Panc1 (cell line): ENCODE data around the gene PPDPF. TPM values are rescaled to one million over a fixed set of nuclear protein-coding genes. Genes with fewer than 3 reads are reported as not detected.

Experiments used
- ATAC-seq: fragments of 200-7000 bp; cut with Tn5 transposase; 2 replicates; pipeline ENCODE4 v1.9.1; 2020; ENCODE audit warnings: mild to moderate bottlenecking, moderate library complexity
- BruUV-seq: library from RNA; stranded (reverse); fragments of 400-500 nt; replicated peaks from 2 replicates; lab custom pipeline; 2021; lab: Mats Ljungman, UMichigan
- CTCF ChIA-PET: fragments of 300-600 bp; sonication (Branson Sonifier 250); formaldehyde crosslinking; loops from one replicate; lab custom pipeline; 2022; ENCODE audit warnings: antibody characterized with exemption; lab: Charles Lee
- POLR2A ChIA-PET: fragments of 300-600 bp; sonication (Branson Sonifier 250); formaldehyde crosslinking; loops from one replicate; lab custom pipeline; 2022; ENCODE audit warnings: antibody characterized with exemption; lab: Charles Lee
- DNase-seq: peaks from one replicate; pipeline ENCODE4 v3.0.0-alpha.2; 2010; ENCODE audit warnings: low read depth, low spot score
- H3K27ac ChIP-seq: 2 replicates; pipeline ENCODE4 v1.5.1; 2011; ENCODE audit warnings: mild to moderate bottlenecking, low read length, inconsistent platforms
- H3K27me3 ChIP-seq: fragments of 200-500 bp; sonication (Bioruptor generic); 2 replicates; pipeline ENCODE4 v1.6.0; 2014; ENCODE audit warnings: low read length, inconsistent platforms; ENCODE audit not compliant: control insufficient read depth, insufficient read depth
- H3K36me3 ChIP-seq: fragments of 200-500 bp; sonication (Bioruptor generic); 2 replicates; pipeline ENCODE4 v1.5.1; 2014; ENCODE audit warnings: inconsistent platforms, mild to moderate bottlenecking, low read length, moderate library complexity; ENCODE audit not compliant: control insufficient read depth, insufficient read depth
- H3K4me1 ChIP-seq: 2 replicates; pipeline ENCODE4 v1.5.1; 2011; ENCODE audit warnings: inconsistent platforms, mild to moderate bottlenecking, low read length, moderate library complexity; ENCODE audit not compliant: control insufficient read depth, insufficient read depth
- H3K4me3 ChIP-seq, 2 experiments: 2 replicates each; pipeline ENCODE4 v1.5.1; 2011 to 2012; ENCODE audit warnings: low read depth in 2 of 2, low read length in 2 of 2, mild to moderate bottlenecking in 2 of 2, inconsistent platforms in 1 of 2, moderate library complexity in 1 of 2
- H3K9me3 ChIP-seq: fragments of 200-500 bp; sonication (Bioruptor generic); 2 replicates; pipeline ENCODE4 v1.5.1; 2014; ENCODE audit warnings: low read depth, mild to moderate bottlenecking, inconsistent platforms, low read length, moderate library complexity; ENCODE audit not compliant: control insufficient read depth, insufficient read depth
- CTCF ChIP-seq: fragments of 450-650 bp; IDR thresholded peaks from 2 replicates; pipeline ENCODE4 v1.5.1; 2017; ENCODE audit warnings: mild to moderate bottlenecking
- POLR2AphosphoS5 ChIP-seq: IDR thresholded peaks from 2 replicates; pipeline ENCODE4 v1.6.1; 2012; ENCODE audit warnings: mild to moderate bottlenecking, low read depth, low read length, moderate library complexity
- REST ChIP-seq, 2 experiments: IDR thresholded peaks; 2 replicates each; pipeline ENCODE4 v1.6.1; 2011 to 2012; ENCODE audit warnings: low read depth in 2 of 2, control low read depth in 1 of 2, low read length in 1 of 2, mild to moderate bottlenecking in 1 of 2, moderate library complexity in 1 of 2; ENCODE audit not compliant: insufficient read depth in 1 of 2
- SIN3A ChIP-seq: IDR thresholded peaks from 2 replicates; pipeline ENCODE4 v1.6.1; 2012; ENCODE audit warnings: low read depth, mild to moderate bottlenecking, low read length, moderate library complexity, borderline replicate concordance; ENCODE audit not compliant: insufficient read depth
- TCF7L2 ChIP-seq: IDR thresholded peaks from 2 replicates; pipeline ENCODE4 v1.6.1; 2011; ENCODE audit warnings: mild to moderate bottlenecking, low read depth, low read length, inconsistent platforms
- in situ Hi-C: cut with HindIII; loops from 2 replicates; pipeline ENCODE4 v1.10.0; 2016; ENCODE audit warnings: low sequenced_read_pairs, low pct_unique_long_range_greater_than_20kb
- intact Hi-C: fragments of 100-400 bp; cut with micrococcal nuclease; formaldehyde crosslinking; loops from one replicate; pipeline ENCODE4 v1.10.0; 2022; ENCODE audit not compliant: unreplicated experiment
- total RNA-seq: library from RNA; stranded (reverse); gene quantifications from one replicate; pipeline ENCODE4 v1.2.1, GENCODE V29; 2021; ENCODE audit not compliant: unreplicated experiment

PPDPF gene
- total RNA-seq, 1 experiment from 2014 or later = 241 TPM

- POLR2A ChIA-PET = no interaction called here
- H3K27ac ChIP-seq = no peak overlapping the region
- intact Hi-C loops (no loop called here), in situ Hi-C loops (no loop called here)
- H3K4me3 ChIP-seq = no peak overlapping the region
- no peak for ATAC-seq
- H3K9me3 ChIP-seq = no peaks in the 10 kb centered on the region
- no peak for DNase-seq
- no TSS peak for BruUV-seq
- H3K27me3 ChIP-seq = no peaks in the 10 kb centered on the region
- H3K4me1 ChIP-seq = peaks cover 16% of the 10 kb centered on the region
- CTCF ChIA-PET = no interaction called here
- no peak for TF ChIP-seq POLR2AphosphoS5
- TF ChIP-seq SIN3A = no peak
- no peak for TF ChIP-seq TCF7L2
- TF ChIP-seq CTCF = no peak
- TF ChIP-seq REST (IDR thresholded peaks at IDR 0.05; ENCODE audit: insufficient read depth in 1 of 2, low read depth in 2 of 2, low read length in 1 of 2) = no peak
- no peaks in the 10 kb centered on the region; the same call in 1 of the 2 replicates for H3K36me3 ChIP-seq
These were observed 26.0 kb upstream of the PPDPF start for GRCh38 chr20:63494420-63495166.

- intact Hi-C loops (no loop called here), in situ Hi-C loops (no loop called here)
- POLR2A ChIA-PET = no interaction called here
- ATAC-seq = no peak
- H3K4me3 ChIP-seq = no peak overlapping the region
- H3K4me1 ChIP-seq = peaks cover 16% of the 10 kb centered on the region
- DNase-seq = no peak
- no peak for TF ChIP-seq POLR2AphosphoS5
- TF ChIP-seq CTCF = no peak
- no peak for TF ChIP-seq TCF7L2
- no peak for TF ChIP-seq REST (IDR thresholded peaks at IDR 0.05; ENCODE audit: insufficient read depth in 1 of 2, low read depth in 2 of 2, low read length in 1 of 2)
- no peak for TF ChIP-seq SIN3A
- H3K9me3 ChIP-seq = no peaks in the 10 kb centered on the region
- no peaks in the 10 kb centered on the region; the same call in 1 of the 2 replicates for H3K36me3 ChIP-seq
- no peak overlapping the region for H3K27ac ChIP-seq
- H3K27me3 ChIP-seq = no peaks in the 10 kb centered on the region
- BruUV-seq = no TSS peak
- CTCF ChIA-PET = no interaction called here
These were observed 25.3 kb upstream of the PPDPF start for GRCh38 chr20:63495167-63495720.
